HepG2 (cell line): ENCODE data around the gene BUD23. TPM values are rescaled to one million over a fixed set of nuclear protein-coding genes. Genes with fewer than 3 reads are reported as not detected.

Experiments
- CREM ChIP-seq, 2 experiments: sonication (generic) in 1 of 2; formaldehyde crosslinking in 1 of 2; IDR thresholded peaks; 2 replicates each; pipeline versions ENCODE4 v1.4.0 to v1.6.1; 2016 to 2020; ENCODE audit warnings: antibody characterized with exemption in 1 of 2, mild to moderate bottlenecking in 1 of 2, missing genetic modification reagents in 1 of 2
- JUNB ChIP-seq: sonication (generic); formaldehyde crosslinking; IDR thresholded peaks from 2 replicates; pipeline ENCODE4 v1.8.0; 2022; ENCODE audit warnings: missing genetic modification reagents, mild to moderate bottlenecking, borderline replicate concordance
- NKX3-1 ChIP-seq: sonication (generic); formaldehyde crosslinking; IDR thresholded peaks from 2 replicates; pipeline ENCODE4 v1.5.0; 2020; ENCODE audit warnings: missing genetic modification reagents
- SALL1 ChIP-seq: sonication (generic); formaldehyde crosslinking; IDR thresholded peaks from 2 replicates; pipeline ENCODE4 v1.8.0; 2022; ENCODE audit warnings: mild to moderate bottlenecking, missing genetic modification reagents
- SATB2 ChIP-seq: sonication (generic); formaldehyde crosslinking; IDR thresholded peaks from 2 replicates; pipeline ENCODE4 v1.5.0; 2020; ENCODE audit warnings: missing genetic modification reagents
- ZNF207 ChIP-seq: fragments of 450-650 bp; IDR thresholded peaks from 2 replicates; pipeline ENCODE4 v1.6.1; 2016; ENCODE audit warnings: antibody characterized with exemption, borderline replicate concordance
- ZNF30 ChIP-seq: sonication (generic); formaldehyde crosslinking; IDR thresholded peaks from 2 replicates; pipeline ENCODE4 v1.5.0; 2020; ENCODE audit warnings: mild to moderate bottlenecking, missing genetic modification reagents
- ZNF383 ChIP-seq: sonication (generic); formaldehyde crosslinking; IDR thresholded peaks from 2 replicates; pipeline ENCODE4 v1.4.0; 2020; ENCODE audit warnings: missing genetic modification reagents, mild to moderate bottlenecking, borderline replicate concordance
- polyA plus RNA-seq, 8 experiments: library from polyadenylated mRNA; depleted of rRNA in 3 of 8; stranded (reverse) in 7 of 8; unstranded in 1 of 8; fragments of >200 nt; fragmentation: Illumina TruSeq in 4 of 8; extraction: Trizol in 4 of 8; gene quantifications; 2 replicates each; pipeline versions ENCODE4 v1.2.1 to v1.2.3, GENCODE V29; 2011 to 2016; ENCODE audit warnings: low read depth in 4 of 8, missing spikeins in 1 of 8, mixed read lengths in 1 of 8; ENCODE audit not compliant: insufficient read depth in 1 of 8
- total RNA-seq, 5 experiments: library from RNA; depleted of rRNA; stranded (reverse); fragments of >200 nt; fragmentation: Illumina TruSeq; extraction: Trizol; gene quantifications; 2 replicates each; pipeline ENCODE4 v1.2.3, GENCODE V29; 2016; ENCODE audit warnings: low read depth in 1 of 5
- TF ChIP-seq, protein P1 (sequence below): sonication (generic); formaldehyde crosslinking; IDR thresholded peaks from 2 replicates; pipeline ENCODE4 v1.4.0; 2020; ENCODE audit warnings: mild to moderate bottlenecking, missing genetic modification reagents, borderline replicate concordance
- TF ChIP-seq, protein P2 (sequence below): IDR thresholded peaks from 2 replicates; pipeline ENCODE4 v1.6.1; 2016; ENCODE audit warnings: missing genetic modification reagents, missing compliant biosample characterization
- TF ChIP-seq, protein P3 (sequence below): sonication (generic); formaldehyde crosslinking; conservative IDR thresholded peaks from 2 replicates; pipeline ENCODE4 v1.4.0; 2020; ENCODE audit warnings: missing genetic modification reagents
- TF ChIP-seq, protein P4 (sequence below): sonication (generic); formaldehyde crosslinking; IDR thresholded peaks from 2 replicates; pipeline ENCODE4 v1.5.0; 2020; ENCODE audit warnings: missing genetic modification reagents, mild to moderate bottlenecking, borderline replicate concordance
- TF ChIP-seq, protein P5 (sequence below): sonication (generic); formaldehyde crosslinking; IDR thresholded peaks from 2 replicates; pipeline ENCODE4 v1.5.0; 2020; ENCODE audit warnings: mild to moderate bottlenecking, missing genetic modification reagents
- TF ChIP-seq, protein P6 (sequence below): sonication (generic); formaldehyde crosslinking; IDR thresholded peaks from 2 replicates; pipeline ENCODE4 v1.4.0; 2020; ENCODE audit warnings: missing genetic modification reagents

The BUD23 gene
- total and polyA plus RNA-seq, 2 of the 13 experiments (the other 11 are each of a cell fraction or from before 2014, with no cell fraction given): 47.5 to 54.5 TPM

DNA sequence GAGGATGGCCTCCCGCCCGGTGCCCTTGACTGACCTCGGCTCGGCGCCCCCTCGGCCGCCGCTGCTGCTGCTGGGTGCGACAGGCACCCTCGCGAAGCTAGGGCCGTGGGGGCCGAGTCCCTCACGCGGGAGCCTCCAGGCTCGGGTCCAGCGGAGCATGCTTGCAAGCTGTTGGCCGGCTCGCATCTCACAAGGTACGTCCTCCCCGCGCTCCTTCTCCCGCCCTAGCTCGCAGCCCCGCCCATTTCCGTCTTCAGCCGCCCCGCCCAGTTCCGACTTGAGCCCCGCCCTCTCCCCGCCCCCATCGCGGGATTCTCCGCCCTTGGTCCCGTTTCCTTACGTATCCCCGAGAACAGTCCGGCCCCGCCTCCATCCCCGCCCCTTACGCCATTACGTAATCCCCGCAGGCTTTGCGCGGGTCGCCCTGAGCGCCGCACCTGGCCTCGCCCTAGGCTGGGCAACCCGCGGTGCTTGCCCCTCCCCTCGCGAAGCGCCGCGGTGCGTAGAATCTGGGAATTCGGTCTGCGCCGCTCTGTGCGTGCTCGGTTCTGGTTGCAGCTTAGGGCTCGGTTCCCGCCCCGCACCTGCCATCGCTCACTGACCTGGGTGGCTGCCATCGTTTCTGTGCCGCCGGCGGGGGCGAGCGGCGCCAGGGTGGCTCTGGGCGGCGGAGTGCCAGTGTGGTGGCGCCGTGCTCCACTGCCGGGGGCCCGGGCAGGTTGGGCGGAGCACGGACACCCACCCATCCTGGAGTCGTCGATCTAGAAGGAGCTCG lies 55.4 kb downstream of the BUD23 start, which contains the start of gene ABHD11 (continued):
- TF ChIP-seq, protein P1, sequence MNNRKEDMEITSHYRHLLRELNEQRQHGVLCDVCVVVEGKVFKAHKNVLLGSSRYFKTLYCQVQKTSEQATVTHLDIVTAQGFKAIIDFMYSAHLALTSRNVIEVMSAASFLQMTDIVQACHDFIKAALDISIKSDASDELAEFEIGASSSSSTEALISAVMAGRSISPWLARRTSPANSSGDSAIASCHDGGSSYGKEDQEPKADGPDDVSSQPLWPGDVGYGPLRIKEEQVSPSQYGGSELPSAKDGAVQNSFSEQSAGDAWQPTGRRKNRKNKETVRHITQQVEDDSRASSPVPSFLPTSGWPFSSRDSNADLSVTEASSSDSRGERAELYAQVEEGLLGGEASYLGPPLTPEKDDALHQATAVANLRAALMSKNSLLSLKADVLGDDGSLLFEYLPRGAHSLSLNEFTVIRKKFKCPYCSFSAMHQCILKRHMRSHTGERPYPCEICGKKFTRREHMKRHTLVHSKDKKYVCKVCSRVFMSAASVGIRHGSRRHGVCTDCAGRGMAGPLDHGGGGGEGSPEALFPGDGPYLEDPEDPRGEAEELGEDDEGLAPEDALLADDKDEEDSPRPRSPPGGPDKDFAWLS (CRISPR knock-in tag): 0 out of 2 replicates have a peak, but pooled peaks have one; percentile 22
- TF ChIP-seq JUNB (CRISPR knock-in tag) (no peak), ZNF383 (no peak), SATB2 (CRISPR knock-in tag) (no peak), ZNF30 (no peak), SALL1 (CRISPR knock-in tag) (peak; percentile 89), NKX3-1 (CRISPR knock-in tag) (peak; percentile 23; the same call in 1 of the 2 replicates), ZNF207 (no peak), CREM (IDR thresholded peaks at IDR 0.05) (no peak), CREM (CRISPR knock-in tag; IDR thresholded peaks at IDR 0.05) (no peak)
- TF ChIP-seq, protein P2, sequence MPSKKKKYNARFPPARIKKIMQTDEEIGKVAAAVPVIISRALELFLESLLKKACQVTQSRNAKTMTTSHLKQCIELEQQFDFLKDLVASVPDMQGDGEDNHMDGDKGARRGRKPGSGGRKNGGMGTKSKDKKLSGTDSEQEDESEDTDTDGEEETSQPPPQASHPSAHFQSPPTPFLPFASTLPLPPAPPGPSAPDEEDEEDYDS: peak; percentile 44; the same call in 1 of the 2 replicates
- TF ChIP-seq, protein P3, sequence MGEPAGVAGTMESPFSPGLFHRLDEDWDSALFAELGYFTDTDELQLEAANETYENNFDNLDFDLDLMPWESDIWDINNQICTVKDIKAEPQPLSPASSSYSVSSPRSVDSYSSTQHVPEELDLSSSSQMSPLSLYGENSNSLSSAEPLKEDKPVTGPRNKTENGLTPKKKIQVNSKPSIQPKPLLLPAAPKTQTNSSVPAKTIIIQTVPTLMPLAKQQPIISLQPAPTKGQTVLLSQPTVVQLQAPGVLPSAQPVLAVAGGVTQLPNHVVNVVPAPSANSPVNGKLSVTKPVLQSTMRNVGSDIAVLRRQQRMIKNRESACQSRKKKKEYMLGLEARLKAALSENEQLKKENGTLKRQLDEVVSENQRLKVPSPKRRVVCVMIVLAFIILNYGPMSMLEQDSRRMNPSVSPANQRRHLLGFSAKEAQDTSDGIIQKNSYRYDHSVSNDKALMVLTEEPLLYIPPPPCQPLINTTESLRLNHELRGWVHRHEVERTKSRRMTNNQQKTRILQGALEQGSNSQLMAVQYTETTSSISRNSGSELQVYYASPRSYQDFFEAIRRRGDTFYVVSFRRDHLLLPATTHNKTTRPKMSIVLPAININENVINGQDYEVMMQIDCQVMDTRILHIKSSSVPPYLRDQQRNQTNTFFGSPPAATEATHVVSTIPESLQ (CRISPR knock-in tag): no peak
- TF ChIP-seq, protein P4, sequence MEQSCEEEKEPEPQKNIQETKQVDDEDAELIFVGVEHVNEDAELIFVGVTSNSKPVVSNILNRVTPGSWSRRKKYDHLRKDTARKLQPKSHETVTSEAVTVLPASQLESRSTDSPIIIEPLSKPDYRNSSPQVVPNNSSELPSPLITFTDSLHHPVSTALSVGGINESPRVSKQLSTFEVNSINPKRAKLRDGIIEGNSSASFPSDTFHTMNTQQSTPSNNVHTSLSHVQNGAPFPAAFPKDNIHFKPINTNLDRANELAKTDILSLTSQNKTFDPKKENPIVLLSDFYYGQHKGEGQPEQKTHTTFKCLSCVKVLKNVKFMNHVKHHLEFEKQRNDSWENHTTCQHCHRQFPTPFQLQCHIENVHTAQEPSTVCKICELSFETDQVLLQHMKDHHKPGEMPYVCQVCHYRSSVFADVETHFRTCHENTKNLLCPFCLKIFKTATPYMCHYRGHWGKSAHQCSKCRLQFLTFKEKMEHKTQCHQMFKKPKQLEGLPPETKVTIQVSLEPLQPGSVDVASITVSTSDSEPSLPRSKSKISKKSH: 0 out of 2 replicates have a peak, but pooled peaks have one; percentile 70
- TF ChIP-seq, protein P5, sequence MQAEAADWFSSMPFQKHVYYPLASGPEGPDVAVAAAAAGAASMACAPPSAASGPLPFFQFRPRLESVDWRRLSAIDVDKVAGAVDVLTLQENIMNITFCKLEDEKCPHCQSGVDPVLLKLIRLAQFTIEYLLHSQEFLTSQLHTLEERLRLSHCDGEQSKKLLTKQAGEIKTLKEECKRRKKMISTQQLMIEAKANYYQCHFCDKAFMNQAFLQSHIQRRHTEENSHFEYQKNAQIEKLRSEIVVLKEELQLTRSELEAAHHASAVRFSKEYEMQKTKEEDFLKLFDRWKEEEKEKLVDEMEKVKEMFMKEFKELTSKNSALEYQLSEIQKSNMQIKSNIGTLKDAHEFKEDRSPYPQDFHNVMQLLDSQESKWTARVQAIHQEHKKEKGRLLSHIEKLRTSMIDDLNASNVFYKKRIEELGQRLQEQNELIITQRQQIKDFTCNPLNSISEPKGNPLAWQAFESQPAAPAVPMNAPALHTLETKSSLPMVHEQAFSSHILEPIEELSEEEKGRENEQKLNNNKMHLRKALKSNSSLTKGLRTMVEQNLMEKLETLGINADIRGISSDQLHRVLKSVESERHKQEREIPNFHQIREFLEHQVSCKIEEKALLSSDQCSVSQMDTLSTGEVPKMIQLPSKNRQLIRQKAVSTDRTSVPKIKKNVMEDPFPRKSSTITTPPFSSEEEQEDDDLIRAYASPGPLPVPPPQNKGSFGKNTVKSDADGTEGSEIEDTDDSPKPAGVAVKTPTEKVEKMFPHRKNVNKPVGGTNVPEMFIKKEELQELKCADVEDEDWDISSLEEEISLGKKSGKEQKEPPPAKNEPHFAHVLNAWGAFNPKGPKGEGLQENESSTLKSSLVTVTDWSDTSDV (CRISPR knock-in tag): peak; percentile 26; the same call in 1 of the 2 replicates
- TF ChIP-seq, protein P6, sequence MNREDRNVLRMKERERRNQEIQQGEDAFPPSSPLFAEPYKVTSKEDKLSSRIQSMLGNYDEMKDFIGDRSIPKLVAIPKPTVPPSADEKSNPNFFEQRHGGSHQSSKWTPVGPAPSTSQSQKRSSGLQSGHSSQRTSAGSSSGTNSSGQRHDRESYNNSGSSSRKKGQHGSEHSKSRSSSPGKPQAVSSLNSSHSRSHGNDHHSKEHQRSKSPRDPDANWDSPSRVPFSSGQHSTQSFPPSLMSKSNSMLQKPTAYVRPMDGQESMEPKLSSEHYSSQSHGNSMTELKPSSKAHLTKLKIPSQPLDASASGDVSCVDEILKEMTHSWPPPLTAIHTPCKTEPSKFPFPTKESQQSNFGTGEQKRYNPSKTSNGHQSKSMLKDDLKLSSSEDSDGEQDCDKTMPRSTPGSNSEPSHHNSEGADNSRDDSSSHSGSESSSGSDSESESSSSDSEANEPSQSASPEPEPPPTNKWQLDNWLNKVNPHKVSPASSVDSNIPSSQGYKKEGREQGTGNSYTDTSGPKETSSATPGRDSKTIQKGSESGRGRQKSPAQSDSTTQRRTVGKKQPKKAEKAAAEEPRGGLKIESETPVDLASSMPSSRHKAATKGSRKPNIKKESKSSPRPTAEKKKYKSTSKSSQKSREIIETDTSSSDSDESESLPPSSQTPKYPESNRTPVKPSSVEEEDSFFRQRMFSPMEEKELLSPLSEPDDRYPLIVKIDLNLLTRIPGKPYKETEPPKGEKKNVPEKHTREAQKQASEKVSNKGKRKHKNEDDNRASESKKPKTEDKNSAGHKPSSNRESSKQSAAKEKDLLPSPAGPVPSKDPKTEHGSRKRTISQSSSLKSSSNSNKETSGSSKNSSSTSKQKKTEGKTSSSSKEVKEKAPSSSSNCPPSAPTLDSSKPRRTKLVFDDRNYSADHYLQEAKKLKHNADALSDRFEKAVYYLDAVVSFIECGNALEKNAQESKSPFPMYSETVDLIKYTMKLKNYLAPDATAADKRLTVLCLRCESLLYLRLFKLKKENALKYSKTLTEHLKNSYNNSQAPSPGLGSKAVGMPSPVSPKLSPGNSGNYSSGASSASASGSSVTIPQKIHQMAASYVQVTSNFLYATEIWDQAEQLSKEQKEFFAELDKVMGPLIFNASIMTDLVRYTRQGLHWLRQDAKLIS (CRISPR knock-in tag): no peak
